ENCODE data around the gene PDE4D.

Gene PDE4D

GRCh38 chr5:59236448-59236847 lies 657.1 kb downstream of the PDE4D start:
- no peak for FAIRE-seq

GRCh38 chr5:59234236-59234635 lies 659.3 kb downstream of the PDE4D start:
- peak; percentile 82 for FAIRE-seq

GRCh38 chr5:59231221-59231931 lies 662.1 kb downstream of the PDE4D start:
- no peak for FAIRE-seq

GRCh38 chr5:59222687-59223511 lies 670.6 kb downstream of the PDE4D start:
- no peak for FAIRE-seq

- FAIRE-seq = no peak
Observed at GRCh38 chr5:59221769-59222168, 671.8 kb downstream of the PDE4D start.

- FAIRE-seq = peak; percentile 98
Observed at GRCh38 chr5:59218424-59219045, 675.0 kb downstream of the PDE4D start.

GRCh38 chr5:59216841-59217240 lies 676.7 kb downstream of the PDE4D start:
- peak; percentile 91 for FAIRE-seq

GRCh38 chr5:59212596-59212995 lies 680.9 kb downstream of the PDE4D start:
- peak; percentile 65 for FAIRE-seq

- FAIRE-seq = no peak
Observed at GRCh38 chr5:59209758-59210359, 683.7 kb downstream of the PDE4D start.

GRCh38 chr5:59208474-59208873 lies 685.1 kb downstream of the PDE4D start:
- FAIRE-seq = peak; percentile 88

GRCh38 chr5:59207401-59207800 lies 686.1 kb downstream of the PDE4D start:
- FAIRE-seq = no peak

GRCh38 chr5:59206132-59206581 lies 687.4 kb downstream of the PDE4D start:
- peak; percentile 38 for FAIRE-seq

- FAIRE-seq = no peak
Observed at GRCh38 chr5:59204114-59204897, 689.2 kb downstream of the PDE4D start.

GRCh38 chr5:59199868-59200267 lies 693.7 kb downstream of the PDE4D start:
- no peak for FAIRE-seq

GRCh38 chr5:59198832-59199231 lies 694.7 kb downstream of the PDE4D start:
- FAIRE-seq = peak; percentile 30

GRCh38 chr5:59198365-59198764 lies 695.2 kb downstream of the PDE4D start:
- no peak for FAIRE-seq

- no peak for FAIRE-seq
Observed at GRCh38 chr5:59197911-59198310, 695.6 kb downstream of the PDE4D start.

GRCh38 chr5:59193616-59194319 lies 699.8 kb downstream of the PDE4D start:
- FAIRE-seq = no peak

- FAIRE-seq = peak; percentile 41
Observed at GRCh38 chr5:59190746-59191145, 702.8 kb downstream of the PDE4D start.

- FAIRE-seq = no peak
Observed at GRCh38 chr5:59189472-59190244, 703.9 kb downstream of the PDE4D start.

All from islet of Langerhans (tissue), 1 donor.